BJ (cell line): ENCODE measurements around the gene MPRIP. TPM values are rescaled to one million over a fixed set of nuclear protein-coding genes. Genes with fewer than 3 reads are reported as not detected.

Experiments used
- CTCF ChIA-PET: fragments of 350-600 bp; formaldehyde crosslinking; extraction: SDS; loops from one replicate; lab custom pipeline; 2021; ENCODE audit warnings: antibody characterized with exemption, inconsistent platforms; lab: Yijun Ruan, JAX
- POLR2A ChIA-PET: fragments of 300-600 bp; sonication (Branson Sonifier 250); formaldehyde crosslinking; extraction: SDS; loops from one replicate; lab custom pipeline; 2021; ENCODE audit warnings: antibody characterized with exemption; lab: Charles Lee
- DNase-seq: peaks from one replicate; pipeline ENCODE4 v3.0.0-alpha.2; 2011; ENCODE audit warnings: low read depth
- H3K27me3 ChIP-seq: 2 replicates; pipeline ENCODE4 v1.6.0; 2011; ENCODE audit warnings: low read length; ENCODE audit not compliant: control insufficient read depth, insufficient read depth
- H3K36me3 ChIP-seq: 2 replicates; pipeline ENCODE4 v1.5.1; 2011; ENCODE audit warnings: low read length; ENCODE audit not compliant: control insufficient read depth, insufficient read depth
- H3K4me3 ChIP-seq: 2 replicates; pipeline ENCODE4 v1.5.1; 2011; ENCODE audit warnings: low read depth, mild to moderate bottlenecking, control low read depth, low read length
- polyA plus RNA-seq: library from polyadenylated mRNA; depleted of rRNA; stranded (reverse); fragments of >200 nt; gene quantifications from 2 replicates; pipeline ENCODE4 v1.2.3, GENCODE V29; 2011
- TF ChIP-seq, protein P1 (sequence below): IDR thresholded peaks from 2 replicates; pipeline ENCODE4 v1.5.1; 2011; ENCODE audit warnings: low read depth, mild to moderate bottlenecking, control low read depth, inconsistent platforms, low read length, moderate library complexity; ENCODE audit not compliant: insufficient read depth

MPRIP gene
- polyA plus RNA-seq, 1 experiment = 149 TPM

GRCh38 chr17:17091276-17091675 lies 49.0 kb downstream of the MPRIP start:
- no peak for DNase-seq
- TF ChIP-seq, protein P1, sequence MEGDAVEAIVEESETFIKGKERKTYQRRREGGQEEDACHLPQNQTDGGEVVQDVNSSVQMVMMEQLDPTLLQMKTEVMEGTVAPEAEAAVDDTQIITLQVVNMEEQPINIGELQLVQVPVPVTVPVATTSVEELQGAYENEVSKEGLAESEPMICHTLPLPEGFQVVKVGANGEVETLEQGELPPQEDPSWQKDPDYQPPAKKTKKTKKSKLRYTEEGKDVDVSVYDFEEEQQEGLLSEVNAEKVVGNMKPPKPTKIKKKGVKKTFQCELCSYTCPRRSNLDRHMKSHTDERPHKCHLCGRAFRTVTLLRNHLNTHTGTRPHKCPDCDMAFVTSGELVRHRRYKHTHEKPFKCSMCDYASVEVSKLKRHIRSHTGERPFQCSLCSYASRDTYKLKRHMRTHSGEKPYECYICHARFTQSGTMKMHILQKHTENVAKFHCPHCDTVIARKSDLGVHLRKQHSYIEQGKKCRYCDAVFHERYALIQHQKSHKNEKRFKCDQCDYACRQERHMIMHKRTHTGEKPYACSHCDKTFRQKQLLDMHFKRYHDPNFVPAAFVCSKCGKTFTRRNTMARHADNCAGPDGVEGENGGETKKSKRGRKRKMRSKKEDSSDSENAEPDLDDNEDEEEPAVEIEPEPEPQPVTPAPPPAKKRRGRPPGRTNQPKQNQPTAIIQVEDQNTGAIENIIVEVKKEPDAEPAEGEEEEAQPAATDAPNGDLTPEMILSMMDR = no peak
- Histone ChIP-seq H3K36me3 (peaks cover 17% of the 10 kb centered on the region), H3K4me3 (no peak overlapping the region), H3K27me3 (no peaks in the 10 kb centered on the region)
- ChIA-PET CTCF (no interaction called here), POLR2A (no interaction called here)

DNA sequence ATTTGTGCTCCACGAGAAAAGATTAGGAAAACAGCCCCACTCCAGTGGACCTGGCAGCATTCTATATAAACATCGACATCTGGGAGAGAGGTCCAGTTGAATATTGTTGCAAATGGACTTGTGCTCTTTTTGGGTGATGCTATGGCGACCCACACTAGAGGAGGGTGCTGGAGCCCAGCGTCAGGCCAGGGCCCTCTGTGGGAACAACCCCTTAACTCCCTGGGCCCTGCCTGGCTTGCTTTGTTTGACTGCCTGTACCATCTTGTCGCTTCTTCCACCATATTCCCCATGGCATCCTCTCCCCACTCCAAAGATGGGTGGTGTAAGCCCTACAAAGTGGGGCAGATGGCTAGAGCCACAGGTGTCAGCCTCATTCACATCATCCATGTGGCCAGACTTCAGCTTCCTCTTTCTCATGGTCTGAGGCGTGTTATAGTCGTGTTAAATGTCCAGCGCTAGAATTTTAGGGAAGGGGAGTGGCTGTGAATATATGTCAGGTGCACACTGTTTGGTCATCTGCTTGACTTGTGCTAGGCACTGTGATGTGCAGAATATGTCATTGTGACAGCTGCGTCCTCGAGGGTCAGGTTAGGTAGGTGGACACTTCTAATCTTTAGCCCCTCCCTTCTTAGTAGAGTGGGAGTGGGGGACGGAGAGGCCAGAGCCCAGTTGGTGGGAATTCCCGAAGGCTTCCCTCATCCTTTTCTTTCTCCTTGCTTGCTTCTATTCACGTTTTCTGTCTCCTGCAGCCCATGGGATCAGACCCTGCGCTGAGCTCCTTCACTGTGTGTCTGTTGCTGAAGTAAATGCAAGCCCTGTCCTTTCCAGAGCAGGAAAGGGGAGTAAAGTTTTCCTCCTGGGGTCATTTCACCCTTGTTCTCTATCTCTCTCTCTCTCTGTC lies 49.8 kb downstream of the MPRIP start:
- DNase-seq = no peak
- ChIA-PET POLR2A (no interaction called here), CTCF (no interaction called here)
- TF ChIP-seq, protein P1 = no peak
- Histone ChIP-seq H3K27me3 (no peaks in the 10 kb centered on the region), H3K36me3 (peaks cover 16% of the 10 kb centered on the region), H3K4me3 (no peak overlapping the region)

GRCh38 chr17:17093764-17094163 lies 51.5 kb downstream of the MPRIP start:
- ChIA-PET CTCF (interaction anchor here (0.7 to 1.5 kb wide), 2 partner anchors 48 to 59 kb away, joined by 3 to 4 read pairs; no protein-coding TSS in a partner anchor), POLR2A (no interaction called here)
- TF ChIP-seq, protein P1 = no peak
- Histone ChIP-seq H3K36me3 (peaks cover 14% of the 10 kb centered on the region), H3K4me3 (no peak overlapping the region), H3K27me3 (no peaks in the 10 kb centered on the region)
- DNase-seq = no peak

GRCh38 chr17:17096438-17097178 lies 54.4 kb downstream of the MPRIP start:
- TF ChIP-seq, protein P1 = no peak
- no peak overlapping the region for H3K4me3 ChIP-seq
- no peaks in the 10 kb centered on the region for H3K27me3 ChIP-seq
- POLR2A ChIA-PET = no interaction called here
- peaks cover 5% of the 10 kb centered on the region for H3K36me3 ChIP-seq
- CTCF ChIA-PET = interaction anchor here (0.7 to 2.1 kb wide), 2 partner anchors 8 to 26 kb away, joined by 3 to 6 read pairs; no protein-coding TSS in a partner anchor
- no peak for DNase-seq
